Cardiac fibroblast (primary cell): ENCODE data around the gene LHX1.
A peak's percentile ranks its signal among the peaks of the same experiment; 100 is the strongest.

Experiments used
- DNase-seq, 2 donors: peaks; one replicate each; pipeline versions ENCODE4 v3.0.0 to v3.0.0-alpha.2; 2010; ENCODE audit warnings: low read depth in 2 of 2
- H3K4me3 ChIP-seq, 2 donors: replicated peaks in 1 of 2; 1 replicate in 1 of 2; 2 replicates in 1 of 2; pipeline ENCODE4 v1.5.1; 2011; ENCODE audit warnings: low read depth in 2 of 2, low read length in 2 of 2, mild to moderate bottlenecking in 2 of 2, moderate library complexity in 1 of 2
- CTCF ChIP-seq: IDR thresholded peaks from one replicate; pipeline ENCODE4 v1.5.1; 2011; ENCODE audit warnings: low read depth, mild to moderate bottlenecking, low read length, inconsistent platforms

The LHX1 gene

DNA sequence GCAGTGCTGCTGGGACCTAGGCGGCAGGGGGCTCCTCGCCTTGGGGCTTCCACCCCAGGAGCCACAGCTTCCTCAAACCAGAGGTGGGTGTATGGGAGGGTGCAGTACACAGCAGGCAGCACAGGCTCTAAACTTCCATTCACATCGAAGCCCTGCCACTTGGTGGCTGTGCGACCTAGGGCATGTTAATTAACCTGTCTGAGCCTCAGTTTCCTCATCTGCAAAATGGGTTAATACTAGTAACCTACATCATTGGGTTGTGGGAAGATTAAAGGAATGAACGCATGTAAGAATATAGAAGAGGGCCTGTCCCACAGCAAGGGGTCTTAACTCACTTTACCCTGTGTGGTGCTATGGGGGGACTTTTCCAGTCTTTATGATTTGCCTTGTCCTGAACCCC lies 26.8 kb upstream of the LHX1 start:
- no peak overlapping the region for H3K4me3 ChIP-seq
- TF ChIP-seq CTCF, result no peak
- no peak for DNase-seq

- DNase-seq, result no peak
- no peak for TF ChIP-seq CTCF
Observed at GRCh38 chr17:36911001-36911400, 26.3 kb upstream of the LHX1 start.

DNA sequence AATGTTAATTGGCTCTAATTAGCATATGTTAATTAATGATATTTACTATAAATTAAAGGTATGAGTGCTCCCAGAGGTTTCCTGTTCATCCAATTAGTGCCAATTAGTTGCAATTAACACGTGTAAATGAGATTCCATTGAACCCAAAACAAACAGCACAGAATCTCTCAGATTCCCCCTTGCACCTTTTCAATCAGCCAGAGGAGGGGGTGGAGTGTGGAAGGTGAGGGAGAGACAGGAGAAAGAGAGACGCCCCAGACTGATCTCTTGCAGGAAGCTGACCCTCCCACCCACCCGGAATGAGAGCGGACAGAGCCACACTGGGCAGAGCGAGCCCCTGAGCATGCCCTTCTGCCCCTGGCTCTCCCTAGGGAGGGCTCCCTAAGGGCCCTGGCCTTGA lies 24.1 kb upstream of the LHX1 start:
- no peak for DNase-seq
- no peak overlapping the region for H3K4me3 ChIP-seq
- no peak for TF ChIP-seq CTCF

More at GRCh38 chr17:36911001-36911400, 26.3 kb upstream of the LHX1 start:
- H3K4me3 ChIP-seq, result no peak overlapping the region

DNA sequence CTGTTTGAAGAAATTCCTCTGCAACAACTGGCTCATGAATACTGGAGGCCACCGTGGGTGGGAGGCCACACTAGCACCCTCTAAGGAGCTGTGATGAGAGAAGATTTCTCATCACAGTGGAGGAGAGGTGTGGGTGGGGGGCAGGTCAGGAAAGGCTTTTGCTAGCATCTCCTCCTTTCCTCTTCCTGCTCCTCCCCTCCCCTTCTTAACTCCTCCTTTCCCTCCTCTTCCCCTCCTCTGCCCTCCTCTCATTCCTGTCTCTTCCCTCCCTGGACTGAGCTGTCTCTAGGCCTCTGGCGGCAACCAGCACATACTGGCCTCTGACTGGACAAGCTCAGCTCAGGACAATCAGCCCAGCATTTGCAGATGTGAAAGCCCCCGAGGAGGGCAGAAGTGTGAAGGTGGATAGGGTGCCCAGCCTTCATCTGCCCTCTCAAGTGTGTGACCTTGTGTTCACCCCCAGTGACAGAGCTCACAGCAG lies 19.0 kb upstream of the LHX1 start:
- TF ChIP-seq CTCF, result no peak
- peak in 1 of 2 donors; percentile 52 for DNase-seq
- H3K4me3 ChIP-seq, result no peak overlapping the region

DNA sequence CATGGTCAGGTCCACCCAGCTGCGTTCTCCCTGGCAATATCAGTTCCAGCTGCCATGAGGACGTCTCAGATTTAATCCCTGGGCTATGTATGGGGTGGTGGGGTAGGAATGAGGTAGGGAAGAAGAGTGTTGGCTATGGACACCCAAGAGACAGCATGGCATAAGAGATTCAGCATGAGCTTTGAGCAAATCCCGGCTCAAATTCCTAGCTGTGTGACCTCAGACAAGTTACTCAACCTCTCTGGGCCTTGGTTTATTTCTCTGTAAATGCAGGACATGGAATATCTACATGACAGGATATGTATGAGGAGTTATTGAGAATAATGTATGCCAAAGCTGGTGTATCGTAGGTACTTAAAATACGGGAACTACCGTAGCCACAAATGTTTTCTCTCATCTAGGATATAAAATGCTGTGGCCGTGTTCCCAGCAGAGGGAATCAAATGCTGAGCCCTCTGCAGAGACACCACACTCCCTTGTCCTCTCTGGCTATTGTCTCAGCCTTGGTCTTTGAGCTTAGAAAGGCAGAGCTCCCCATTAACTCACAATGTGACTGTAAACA lies 17.8 kb upstream of the LHX1 start:
- DNase-seq, result no peak

GRCh38 chr17:36920032-36921005 lies 17.0 kb upstream of the LHX1 start:
- H3K4me3 ChIP-seq, result no peak overlapping the region
- peak in 1 of 2 donors; percentile 18 for DNase-seq
- TF ChIP-seq CTCF, result no peak

More for the DNA sequence above, 17.8 kb upstream of the LHX1 start:
- TF ChIP-seq CTCF, result no peak
- no peak overlapping the region for H3K4me3 ChIP-seq
